Measurements from ENCODE around the gene FAM186B. TPM values are rescaled to one million over a fixed set of nuclear protein-coding genes. Genes with fewer than 3 reads are reported as not detected.

FAM186B gene
- polyA plus RNA-seq, 2 of the 4 experiments (the other 2 are of a cell fraction), result 0.04 to 0.08 TPM

DNA sequence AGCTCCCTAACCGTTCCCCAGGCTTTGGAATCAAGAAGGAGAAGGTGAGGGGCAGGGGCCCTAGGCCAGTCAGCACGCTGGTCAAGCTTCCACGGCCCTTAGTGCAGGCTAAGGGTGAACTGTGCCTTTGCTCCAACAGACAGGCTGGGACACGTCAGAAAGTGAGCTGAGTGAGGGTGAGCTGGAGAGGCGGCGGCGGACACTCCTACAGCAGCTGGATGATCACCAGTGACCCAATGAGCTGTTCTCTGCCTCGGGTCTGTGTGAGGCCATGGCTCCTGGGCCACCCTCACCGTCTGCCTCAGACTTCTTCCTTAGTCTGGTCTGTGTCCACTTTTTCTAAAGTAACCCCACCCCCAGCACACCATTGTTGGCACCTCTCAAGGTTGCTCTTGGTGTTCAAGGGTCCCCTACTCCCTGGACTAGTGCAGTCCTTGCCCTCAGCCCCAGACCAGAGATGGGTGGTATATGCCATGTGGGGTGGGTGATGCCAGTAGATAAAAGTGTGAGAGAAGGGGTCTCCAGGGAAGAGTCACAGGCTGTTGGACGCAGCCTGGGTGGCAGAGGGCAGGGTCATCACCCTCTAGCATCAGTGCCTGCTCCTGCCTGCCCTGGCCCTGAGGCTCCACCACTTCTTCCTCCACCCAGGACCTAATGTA is 38.7 kb upstream of the FAM186B start:
- H3K9me3 ChIP-seq, result no peaks in the 10 kb centered on the region
- no peak overlapping the region for H3K4me2 ChIP-seq
- DNase-seq (ENCODE audit: low read depth in 1 of 2, low spot score in 1 of 2) (no peak), ATAC-seq (peak in 1 of 2 experiments; percentile 39; a peak in 3 of 6 replicates), FAIRE-seq (no peak)
- 61% methylated on average over 10 of the region's 10 CpGs for WGBS (ENCODE audit: missing lambda C conversion rate)
- no peak overlapping the region for H3K4me3 ChIP-seq
- no peaks in the 10 kb centered on the region for H3K4me1 ChIP-seq
- CTCF ChIA-PET, result interaction anchor here (0.7 to 14.8 kb wide), 29 partner anchors 8 to 258 kb away, joined by 3 to 260 read pairs (median 5); partner anchors contain the start of genes FMNL3, PRPF40B and TMBIM6
- TF ChIP-seq, protein P1, sequence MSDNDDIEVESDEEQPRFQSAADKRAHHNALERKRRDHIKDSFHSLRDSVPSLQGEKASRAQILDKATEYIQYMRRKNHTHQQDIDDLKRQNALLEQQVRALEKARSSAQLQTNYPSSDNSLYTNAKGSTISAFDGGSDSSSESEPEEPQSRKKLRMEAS (IDR thresholded peaks at IDR 0.05), result 0 out of 2 replicates have a peak, but pooled peaks have one; percentile 1
- TF ChIP-seq NR3C1 (IDR thresholded peaks at IDR 0.05) (no peak), POLR2A (IDR thresholded peaks at IDR 0.05; ENCODE audit: low read length) (peak; percentile 13; the same call in 1 of the 2 replicates)
- POLR2A ChIA-PET, result interaction anchor here (1.0 to 1.9 kb wide), 3 partner anchors 21 to 98 kb away, joined by 4 to 6 read pairs (median 5); partner anchors contain the start of gene PRPF40B
- H3K27ac ChIP-seq, result no peak overlapping the region

DNA sequence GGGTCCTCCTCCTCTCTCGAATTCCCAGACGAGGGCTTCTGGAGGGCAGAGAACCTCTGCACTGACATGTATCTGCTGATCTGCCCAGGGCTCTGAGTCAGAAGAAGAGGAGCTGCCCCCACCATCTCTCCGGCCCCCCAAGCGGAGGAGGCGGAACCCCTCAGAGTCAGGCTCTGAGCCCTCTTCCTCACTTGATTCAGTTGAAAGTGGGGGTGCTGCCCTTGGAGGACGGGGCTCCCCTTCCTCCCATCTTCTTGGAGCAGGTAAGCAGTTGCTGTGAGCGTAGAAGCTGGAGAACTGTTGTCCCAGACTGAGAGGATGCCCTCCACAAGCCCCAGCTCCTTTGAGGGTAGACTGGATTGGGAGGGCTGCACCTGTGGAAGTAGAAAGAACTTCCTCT is 37.7 kb upstream of the FAM186B start:
- Histone ChIP-seq H3K9me3 (no peaks in the 10 kb centered on the region), H3K27ac (no peak overlapping the region), H3K4me3 (no peak overlapping the region), H3K4me2 (no peak overlapping the region), H3K4me1 (no peaks in the 10 kb centered on the region)
- ChIA-PET POLR2A (interaction anchor here (1.0 to 1.9 kb wide), 3 partner anchors 20 to 99 kb away, joined by 4 to 6 read pairs (median 5); partner anchors contain the start of gene PRPF40B), CTCF (interaction anchor here (0.8 to 14.8 kb wide), 18 partner anchors 10 to 196 kb away, joined by 3 to 260 read pairs (median 6); partner anchors contain the start of genes FMNL3 and TMBIM6)
- FAIRE-seq (no peak), DNase-seq (ENCODE audit: low read depth in 1 of 2, low spot score in 1 of 2) (no peak), ATAC-seq (no peak)
- 87% methylated on average over 7 of the region's 7 CpGs for WGBS (ENCODE audit: missing lambda C conversion rate)
- TF ChIP-seq, protein P2, sequence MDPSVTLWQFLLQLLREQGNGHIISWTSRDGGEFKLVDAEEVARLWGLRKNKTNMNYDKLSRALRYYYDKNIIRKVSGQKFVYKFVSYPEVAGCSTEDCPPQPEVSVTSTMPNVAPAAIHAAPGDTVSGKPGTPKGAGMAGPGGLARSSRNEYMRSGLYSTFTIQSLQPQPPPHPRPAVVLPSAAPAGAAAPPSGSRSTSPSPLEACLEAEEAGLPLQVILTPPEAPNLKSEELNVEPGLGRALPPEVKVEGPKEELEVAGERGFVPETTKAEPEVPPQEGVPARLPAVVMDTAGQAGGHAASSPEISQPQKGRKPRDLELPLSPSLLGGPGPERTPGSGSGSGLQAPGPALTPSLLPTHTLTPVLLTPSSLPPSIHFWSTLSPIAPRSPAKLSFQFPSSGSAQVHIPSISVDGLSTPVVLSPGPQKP (IDR thresholded peaks at IDR 0.05; ENCODE audit: low read depth, low read length), result no peak
- TF ChIP-seq HOXA7 (CRISPR knock-in tag; IDR thresholded peaks at IDR 0.05) (no peak), EP300 (IDR thresholded peaks at IDR 0.05) (no peak)

DNA sequence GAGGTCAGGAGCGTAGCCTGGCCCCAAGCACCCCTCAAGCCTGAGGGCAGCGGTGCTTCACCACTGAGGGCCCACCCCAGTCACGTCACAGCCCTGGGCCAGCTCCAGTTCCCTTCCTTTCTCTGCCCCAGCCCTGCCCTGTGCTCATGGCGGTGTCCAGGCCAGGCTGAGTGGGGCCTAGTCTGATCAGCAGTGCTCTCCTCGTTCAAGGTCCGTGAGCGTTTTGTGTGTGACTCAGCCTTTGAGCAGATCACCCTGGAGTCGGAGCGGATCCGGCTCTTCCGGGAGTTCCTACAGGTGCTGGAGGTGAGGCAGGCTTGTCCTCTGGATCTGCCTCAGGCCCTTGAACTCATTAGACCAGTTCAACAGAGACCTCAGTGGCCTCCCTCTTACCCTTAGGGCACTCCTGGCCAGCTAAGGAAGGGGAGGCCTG is 36.9 kb upstream of the FAM186B start:
- no peak overlapping the region for H3K4me3 ChIP-seq
- TF ChIP-seq CHD2 (IDR thresholded peaks at IDR 0.05; ENCODE audit: low read length, partially characterized antibody), result no peak
- TF ChIP-seq, protein P1 (IDR thresholded peaks at IDR 0.05), result no peak
- TF ChIP-seq RNF2 (IDR thresholded peaks at IDR 0.05; ENCODE audit: borderline replicate concordance, low read depth), result no peak
- no peak for TF ChIP-seq PHF8 (IDR thresholded peaks at IDR 0.05; ENCODE audit: borderline replicate concordance, low read depth)
- no peak for TF ChIP-seq KDM1A (IDR thresholded peaks at IDR 0.05; ENCODE audit: low read depth)
- no peak for TF ChIP-seq CBX2 (IDR thresholded peaks at IDR 0.05; ENCODE audit: borderline replicate concordance, low read depth)
- no peak for TF ChIP-seq ZSCAN20 (CRISPR knock-in tag; IDR thresholded peaks at IDR 0.05)
- no peak for TF ChIP-seq EHMT2 (IDR thresholded peaks at IDR 0.05; ENCODE audit: low read depth)
- no peak for TF ChIP-seq ZFP36 (IDR thresholded peaks at IDR 0.05; ENCODE audit: borderline replicate concordance, partially characterized antibody)
- TF ChIP-seq, protein P3, sequence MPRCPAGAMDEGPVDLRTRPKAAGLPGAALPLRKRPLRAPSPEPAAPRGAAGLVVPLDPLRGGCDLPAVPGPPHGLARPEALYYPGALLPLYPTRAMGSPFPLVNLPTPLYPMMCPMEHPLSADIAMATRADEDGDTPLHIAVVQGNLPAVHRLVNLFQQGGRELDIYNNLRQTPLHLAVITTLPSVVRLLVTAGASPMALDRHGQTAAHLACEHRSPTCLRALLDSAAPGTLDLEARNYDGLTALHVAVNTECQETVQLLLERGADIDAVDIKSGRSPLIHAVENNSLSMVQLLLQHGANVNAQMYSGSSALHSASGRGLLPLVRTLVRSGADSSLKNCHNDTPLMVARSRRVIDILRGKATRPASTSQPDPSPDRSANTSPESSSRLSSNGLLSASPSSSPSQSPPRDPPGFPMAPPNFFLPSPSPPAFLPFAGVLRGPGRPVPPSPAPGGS (IDR thresholded peaks at IDR 0.05), result no peak
- TF ChIP-seq NPAS2 (CRISPR knock-in tag; IDR thresholded peaks at IDR 0.05; ENCODE audit: borderline replicate concordance), result no peak
- TF ChIP-seq JUN (IDR thresholded peaks at IDR 0.05), result no peak
- WGBS (ENCODE audit: missing lambda C conversion rate), result 88% methylated on average over 11 of the region's 11 CpGs
- no peaks in the 10 kb centered on the region for H3K9me3 ChIP-seq
- no peak for ATAC-seq
- no peak for FAIRE-seq
- no peak overlapping the region for H3K27ac ChIP-seq
- H3K4me1 ChIP-seq, result no peaks in the 10 kb centered on the region
- POLR2A ChIA-PET, result no interaction called here
- CTCF ChIA-PET, result interaction anchor here (1.0 to 14.8 kb wide), 8 partner anchors 9 to 300 kb away, joined by 3 to 260 read pairs (median 6); partner anchors contain the start of genes FMNL3 and TMBIM6
- DNase-seq (ENCODE audit: low read depth in 1 of 2, low spot score in 1 of 2), result no peak
- H3K4me2 ChIP-seq, result no peak overlapping the region

Measured in A549 (cell line).